Measurements from ENCODE around the gene HVCN1.
"Not testable (repeated sequence)": the region's sequence is repeated elsewhere in the genome, so short reads cannot be mapped to it uniquely, and the experiment has no call there.

HVCN1 gene, protein sequence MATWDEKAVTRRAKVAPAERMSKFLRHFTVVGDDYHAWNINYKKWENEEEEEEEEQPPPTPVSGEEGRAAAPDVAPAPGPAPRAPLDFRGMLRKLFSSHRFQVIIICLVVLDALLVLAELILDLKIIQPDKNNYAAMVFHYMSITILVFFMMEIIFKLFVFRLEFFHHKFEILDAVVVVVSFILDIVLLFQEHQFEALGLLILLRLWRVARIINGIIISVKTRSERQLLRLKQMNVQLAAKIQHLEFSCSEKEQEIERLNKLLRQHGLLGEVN

DNA sequence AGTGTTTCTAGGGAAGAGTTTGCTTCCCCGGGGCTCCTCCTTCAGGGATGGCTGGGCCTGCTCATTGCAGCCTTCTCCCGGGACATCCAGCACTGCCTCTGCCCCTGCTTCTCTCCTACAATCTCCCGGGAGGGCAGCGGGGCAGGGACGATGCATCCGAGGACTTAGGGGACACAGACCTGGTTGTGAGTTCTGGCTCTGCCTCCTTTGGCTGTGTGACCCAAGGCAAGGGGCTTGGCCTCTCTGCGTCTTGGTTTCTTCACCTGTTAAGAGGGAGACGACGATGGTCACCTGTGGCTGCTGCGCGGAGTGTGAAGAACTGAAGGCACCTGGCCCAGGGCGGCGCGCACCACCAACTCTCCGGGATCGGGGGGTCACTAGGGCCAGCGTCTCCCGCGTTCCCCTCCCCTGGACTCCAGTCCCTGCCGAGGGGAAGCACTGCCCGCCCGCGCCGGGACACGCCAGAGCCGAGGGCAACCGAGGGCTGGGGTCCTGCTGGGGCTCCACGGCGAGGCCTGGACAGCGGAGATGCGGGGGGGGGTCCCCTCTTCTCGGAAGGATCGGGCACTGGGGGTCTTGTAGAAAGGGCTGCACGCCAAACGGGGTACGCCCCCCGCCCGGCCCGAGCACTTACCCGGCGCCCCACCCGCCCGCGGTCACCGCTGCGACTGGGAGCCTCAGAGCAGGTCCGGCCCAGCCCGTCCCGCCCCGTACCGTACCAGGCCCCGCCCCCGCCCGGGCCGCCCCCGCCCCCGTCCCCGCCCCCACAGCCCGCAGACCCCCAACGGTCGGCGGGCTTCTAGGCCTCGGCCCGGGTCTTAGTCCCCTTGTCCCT is at the start of gene HVCN1:
TSS of gene HVCN1 (minus strand) at position 670 of the 835 bp plus-strand sequence. CDS start 5,870 bp downstream, outside the sequence.
- H3K4me1 Mint-ChIP-seq, result peaks cover 62% of the 10 kb centered on the region
- peaks cover 27% of the 10 kb centered on the region for H3K36me3 Mint-ChIP-seq
- H3K9me3 Mint-ChIP-seq, result no peaks in the 10 kb centered on the region
- H3K27ac Mint-ChIP-seq, result peak within 1 kb of the TSS; percentile 94
- peak within 1 kb of the TSS; percentile 83 for H3K4me3 Mint-ChIP-seq
- peak; percentile 78 for DNase-seq
- CTCF ChIA-PET, result no interaction called here
- peaks cover 16% of the 10 kb centered on the region for H3K27me3 Mint-ChIP-seq

DNA sequence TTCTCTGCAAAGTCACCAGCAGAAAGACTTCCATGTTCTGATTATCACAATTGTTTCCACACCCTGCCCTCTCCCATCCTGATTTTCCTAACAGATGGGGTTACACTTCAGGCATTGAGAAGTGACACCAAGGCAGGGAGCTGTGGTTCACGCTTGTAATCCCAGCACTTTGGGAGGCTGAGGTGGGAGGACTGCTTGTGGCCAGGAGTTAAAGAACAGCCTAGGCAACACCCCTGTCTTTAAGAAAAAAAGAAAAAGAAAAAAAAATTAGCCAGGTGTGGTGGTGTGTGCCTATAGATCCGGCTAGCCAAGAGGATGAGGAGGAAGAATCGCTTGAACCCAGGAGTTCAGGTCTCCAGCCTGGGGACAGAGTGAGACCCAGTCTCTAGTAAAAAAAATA is 48.6 kb upstream of the HVCN1 start:
- peak overlapping the region; percentile 82 for H3K27ac Mint-ChIP-seq
- H3K9me3 Mint-ChIP-seq, result no peaks in the 10 kb centered on the region
- CTCF ChIA-PET, result no interaction called here
- H3K4me1 Mint-ChIP-seq, result peaks cover 66% of the 10 kb centered on the region
- H3K27me3 Mint-ChIP-seq, result no peaks in the 10 kb centered on the region
- H3K4me3 Mint-ChIP-seq, result peak overlapping the region; percentile 28
- DNase-seq, result no peak
- H3K36me3 Mint-ChIP-seq, result peaks cover 45% of the 10 kb centered on the region

DNA sequence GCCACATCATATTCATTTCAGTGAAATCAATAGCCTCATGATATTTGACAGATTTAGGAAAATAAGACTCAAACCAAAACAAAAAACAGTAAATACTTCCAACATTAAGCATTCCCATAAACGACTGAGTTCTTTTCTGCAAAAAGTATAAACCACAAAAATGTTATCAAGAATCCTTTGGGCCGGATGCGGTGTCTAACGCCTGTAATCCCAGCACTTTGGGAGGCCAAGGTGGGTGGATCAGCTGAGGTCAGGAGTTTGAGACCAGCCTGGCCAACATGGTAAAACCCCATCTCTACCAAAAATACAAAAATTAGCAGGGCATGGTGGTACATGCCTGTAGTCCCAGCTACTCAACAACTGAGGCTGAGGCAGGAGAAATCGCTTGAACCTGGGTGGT is 48.1 kb upstream of the HVCN1 start:
- CTCF ChIA-PET, H3K27ac Mint-ChIP-seq, DNase-seq, H3K27me3 Mint-ChIP-seq, H3K4me3 Mint-ChIP-seq, H3K9me3 Mint-ChIP-seq: not testable (repeated sequence)
- peaks cover 49% of the 10 kb centered on the region for H3K36me3 Mint-ChIP-seq
- H3K4me1 Mint-ChIP-seq, result peaks cover 71% of the 10 kb centered on the region

DNA sequence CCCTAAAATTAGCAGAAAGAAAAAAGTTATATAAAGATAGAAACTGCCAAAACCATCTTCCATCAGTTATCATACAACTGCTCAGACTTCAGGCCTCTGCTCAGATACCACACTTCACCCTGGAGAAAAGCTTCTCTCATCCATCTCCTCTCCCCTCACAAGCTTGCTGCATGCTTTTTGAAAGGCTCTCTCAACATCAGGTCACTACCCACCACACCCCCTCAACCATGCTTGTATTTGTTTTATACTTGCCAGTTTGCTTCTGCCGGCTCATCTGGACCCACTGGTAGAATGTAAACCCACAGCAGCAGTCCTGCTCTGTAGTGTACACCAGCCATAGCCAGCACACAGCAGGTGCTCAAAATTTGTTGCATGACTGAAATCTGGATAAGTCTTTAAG is 45.0 kb upstream of the HVCN1 start:
- no peak for DNase-seq
- CTCF ChIA-PET, result interaction anchor here (1.4 kb wide), 1 partner anchor 88 kb away, joined by 5 read pairs; no protein-coding TSS in a partner anchor
- Mint-ChIP-seq H3K27me3 (no peaks in the 10 kb centered on the region), H3K9me3 (no peaks in the 10 kb centered on the region), H3K27ac (peak overlapping the region; percentile 33), H3K4me1 (peaks cover 65% of the 10 kb centered on the region), H3K4me3 (no peak overlapping the region), H3K36me3 (peaks cover 57% of the 10 kb centered on the region)

DNA sequence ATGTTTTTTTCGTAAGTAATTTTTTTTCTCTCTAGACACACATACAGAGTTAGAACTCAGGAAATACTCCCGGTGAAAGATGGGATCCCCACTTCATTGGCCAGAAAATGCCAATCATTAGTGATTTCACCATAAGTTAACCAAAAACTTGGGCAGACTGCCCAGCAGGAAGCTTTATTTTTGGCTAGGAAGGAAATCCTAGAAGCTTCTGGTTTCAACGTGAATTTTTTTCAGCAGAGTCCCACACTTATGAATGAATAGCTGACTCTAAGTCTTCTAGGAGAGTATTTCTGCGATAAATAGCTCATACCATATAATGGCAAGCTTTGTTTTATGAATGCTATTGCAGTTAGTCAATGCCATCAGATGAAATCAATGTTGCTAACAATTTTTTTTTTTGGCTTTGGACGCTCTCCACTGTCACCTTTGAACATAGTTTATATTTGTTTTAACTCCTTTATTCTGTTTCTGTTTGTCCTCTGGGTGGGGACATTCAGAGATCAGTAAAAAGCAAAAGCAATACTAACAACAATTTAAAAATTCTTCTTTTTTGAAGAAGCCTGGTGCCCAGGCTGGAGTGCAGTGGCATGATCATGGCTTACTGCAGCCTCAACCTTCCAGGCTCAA is 44.3 kb upstream of the HVCN1 start:
- no peaks in the 10 kb centered on the region for H3K9me3 Mint-ChIP-seq
- no peak for DNase-seq
- H3K4me3 Mint-ChIP-seq, result no peak overlapping the region
- peaks cover 56% of the 10 kb centered on the region for H3K36me3 Mint-ChIP-seq
- no peaks in the 10 kb centered on the region for H3K27me3 Mint-ChIP-seq
- CTCF ChIA-PET, result interaction anchor here (1.4 kb wide), 1 partner anchor 89 kb away, joined by 5 read pairs; no protein-coding TSS in a partner anchor
- H3K4me1 Mint-ChIP-seq, result peaks cover 63% of the 10 kb centered on the region
- no peak overlapping the region for H3K27ac Mint-ChIP-seq

DNA sequence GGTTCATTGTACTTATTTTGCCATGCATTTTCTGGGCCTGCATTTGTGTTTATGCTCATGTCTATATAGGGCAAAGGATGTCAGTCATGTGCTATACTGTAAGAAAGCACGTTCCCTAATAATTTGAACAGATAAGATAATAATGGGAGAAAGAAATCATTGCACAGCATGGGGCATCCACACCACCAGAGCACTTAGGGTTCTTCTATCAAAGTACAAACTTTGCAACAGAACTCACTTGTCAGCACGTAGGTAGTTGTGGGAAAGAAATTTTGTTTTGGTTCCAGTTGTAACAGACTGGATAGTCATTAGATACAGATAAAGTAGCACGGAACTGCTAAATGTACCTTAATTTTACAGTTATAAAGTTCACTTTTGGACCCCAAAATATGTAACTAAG is 43.7 kb upstream of the HVCN1 start:
- H3K9me3 Mint-ChIP-seq, result no peaks in the 10 kb centered on the region
- CTCF ChIA-PET, result interaction anchor here (1.4 kb wide), 1 partner anchor 90 kb away, joined by 5 read pairs; no protein-coding TSS in a partner anchor
- DNase-seq, result no peak
- H3K27me3 Mint-ChIP-seq, result no peaks in the 10 kb centered on the region
- no peak overlapping the region for H3K27ac Mint-ChIP-seq
- no peak overlapping the region for H3K4me3 Mint-ChIP-seq
- H3K4me1 Mint-ChIP-seq, result peaks cover 62% of the 10 kb centered on the region
- peaks cover 59% of the 10 kb centered on the region for H3K36me3 Mint-ChIP-seq

DNA sequence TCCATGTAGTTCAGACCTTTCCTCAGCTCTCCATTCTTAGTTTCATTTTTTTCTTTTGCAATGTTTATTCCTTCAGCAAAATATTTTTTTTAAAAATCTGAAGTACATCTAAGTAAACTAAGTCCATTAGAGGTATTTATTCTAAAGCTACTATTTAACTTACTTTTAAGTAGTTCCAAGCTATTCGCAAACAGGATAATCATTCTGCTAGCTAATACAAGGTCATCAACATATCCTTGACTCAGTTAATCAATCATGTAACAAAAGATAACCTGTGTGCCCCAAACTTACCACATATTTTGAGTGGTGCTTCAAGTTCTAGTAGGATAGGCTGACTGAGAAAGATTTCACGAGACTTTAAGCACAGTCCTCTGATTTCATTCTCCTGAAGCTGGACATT is 42.6 kb upstream of the HVCN1 start:
- Mint-ChIP-seq H3K27me3 (no peaks in the 10 kb centered on the region), H3K4me1 (peaks cover 57% of the 10 kb centered on the region), H3K9me3 (no peaks in the 10 kb centered on the region), H3K27ac (no peak overlapping the region), H3K4me3 (no peak overlapping the region), H3K36me3 (peaks cover 66% of the 10 kb centered on the region)
- DNase-seq, result no peak
- CTCF ChIA-PET, result interaction anchor here (0.7 to 1.2 kb wide), 3 partner anchors 27 to 157 kb away, joined by 3 to 4 read pairs (median 3); no protein-coding TSS in a partner anchor

DNA sequence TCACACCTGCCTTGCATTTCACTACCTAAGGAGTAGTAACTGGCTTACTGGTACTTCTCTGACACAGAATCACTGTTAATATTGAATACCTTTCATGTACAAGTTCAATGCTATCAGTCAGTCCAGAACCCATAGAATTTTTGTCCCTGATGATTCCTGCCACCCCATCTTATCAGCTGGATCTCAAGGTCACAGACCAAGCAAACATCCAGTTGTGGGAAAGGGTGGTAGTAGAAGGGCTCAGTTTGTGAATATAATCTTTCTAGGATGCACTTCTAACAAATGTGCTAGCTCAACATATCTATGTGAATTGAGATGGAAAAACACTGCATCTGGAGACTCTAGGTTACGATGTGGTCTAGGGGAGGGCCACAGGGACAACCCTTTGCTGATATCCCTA is 39.7 kb upstream of the HVCN1 start:
- peaks cover 69% of the 10 kb centered on the region for H3K36me3 Mint-ChIP-seq
- no peaks in the 10 kb centered on the region for H3K27me3 Mint-ChIP-seq
- no peak overlapping the region for H3K27ac Mint-ChIP-seq
- peaks cover 43% of the 10 kb centered on the region for H3K4me1 Mint-ChIP-seq
- no peak overlapping the region for H3K4me3 Mint-ChIP-seq
- CTCF ChIA-PET, result no interaction called here
- DNase-seq, result no peak
- no peaks in the 10 kb centered on the region for H3K9me3 Mint-ChIP-seq

DNA sequence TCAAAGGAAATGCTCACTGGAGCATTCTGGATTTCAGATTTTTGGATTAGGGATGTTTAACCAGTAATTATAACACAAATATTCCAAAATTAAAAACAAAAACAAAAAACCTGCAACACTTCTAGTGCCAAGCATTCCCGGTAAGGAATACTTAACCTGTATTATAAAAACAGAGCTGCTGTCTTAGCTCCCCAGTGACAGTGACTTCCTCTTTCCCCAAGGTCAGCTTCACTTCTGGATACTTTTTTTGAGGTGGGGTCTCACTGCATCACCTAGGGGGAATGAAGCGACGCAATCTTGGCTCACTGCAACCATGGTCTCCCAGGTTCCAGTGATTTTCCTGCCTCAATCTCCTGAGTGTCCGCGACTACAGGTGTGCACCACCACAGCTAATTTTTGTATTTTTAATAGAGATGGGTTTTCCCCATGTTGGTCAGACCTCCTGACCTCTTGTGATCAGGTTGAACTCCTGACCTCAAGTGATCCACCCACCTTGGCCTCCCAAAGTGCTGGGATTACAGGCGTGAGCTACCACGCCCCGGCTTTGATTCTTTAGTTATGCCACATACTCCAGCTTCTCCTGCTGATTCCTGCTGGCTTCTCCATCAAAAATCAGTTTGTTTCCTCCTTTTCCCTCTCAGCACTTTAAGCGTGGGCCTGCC is 37.9 kb upstream of the HVCN1 start:
- H3K27me3 Mint-ChIP-seq, result no peaks in the 10 kb centered on the region
- peaks cover 69% of the 10 kb centered on the region for H3K36me3 Mint-ChIP-seq
- no peak overlapping the region for H3K4me3 Mint-ChIP-seq
- DNase-seq, result no peak
- H3K4me1 Mint-ChIP-seq, result peaks cover 27% of the 10 kb centered on the region
- H3K9me3 Mint-ChIP-seq, result no peaks in the 10 kb centered on the region
- CTCF ChIA-PET, result no interaction called here
- no peak overlapping the region for H3K27ac Mint-ChIP-seq

DNA sequence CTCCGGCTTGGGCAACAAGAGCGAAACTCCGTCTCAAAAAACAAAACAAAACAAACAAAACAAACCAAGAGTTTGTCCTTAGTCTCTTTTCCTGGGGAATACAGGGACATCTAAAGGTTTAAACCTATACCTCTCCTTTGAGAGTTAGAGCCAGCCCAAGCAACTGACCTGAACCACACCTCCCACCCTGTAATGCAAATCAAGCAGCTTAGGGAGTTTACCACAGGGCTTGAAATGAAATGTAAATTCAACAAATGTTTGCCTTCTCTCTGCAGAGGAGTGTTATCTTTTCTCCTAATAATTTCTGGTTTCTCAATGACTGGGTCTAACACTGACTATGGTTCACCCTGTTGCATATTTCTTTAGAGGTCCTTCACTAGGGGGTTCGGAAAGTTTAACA is 37.1 kb upstream of the HVCN1 start:
- no peaks in the 10 kb centered on the region for H3K27me3 Mint-ChIP-seq
- H3K27ac Mint-ChIP-seq, result no peak overlapping the region
- CTCF ChIA-PET, result no interaction called here
- no peaks in the 10 kb centered on the region for H3K9me3 Mint-ChIP-seq
- H3K4me3 Mint-ChIP-seq, result no peak overlapping the region
- peaks cover 71% of the 10 kb centered on the region for H3K36me3 Mint-ChIP-seq
- H3K4me1 Mint-ChIP-seq, result peaks cover 20% of the 10 kb centered on the region
- no peak for DNase-seq

DNA sequence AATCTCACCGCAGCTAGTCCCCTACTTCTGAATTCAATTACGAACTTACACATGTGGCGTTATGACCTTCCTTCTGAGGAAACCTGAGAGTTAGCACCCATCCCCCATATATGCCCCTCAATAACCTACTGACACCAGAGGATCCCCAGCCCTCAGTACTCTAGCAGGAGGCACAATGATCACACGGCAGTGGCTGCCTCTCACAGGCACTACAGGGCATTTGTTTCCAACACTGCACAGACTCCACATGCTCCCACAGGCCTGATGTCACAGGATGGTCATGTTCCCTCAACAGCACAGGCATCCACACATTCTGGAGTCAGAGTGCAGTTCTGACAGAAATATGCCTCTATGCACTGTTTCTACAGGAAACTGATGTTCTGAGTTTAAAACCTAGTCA is 36.4 kb upstream of the HVCN1 start:
- peaks cover 18% of the 10 kb centered on the region for H3K4me1 Mint-ChIP-seq
- no peak overlapping the region for H3K27ac Mint-ChIP-seq
- peaks cover 69% of the 10 kb centered on the region for H3K36me3 Mint-ChIP-seq
- no peaks in the 10 kb centered on the region for H3K27me3 Mint-ChIP-seq
- DNase-seq, result no peak
- no peak overlapping the region for H3K4me3 Mint-ChIP-seq
- CTCF ChIA-PET, result no interaction called here
- H3K9me3 Mint-ChIP-seq, result no peaks in the 10 kb centered on the region

DNA sequence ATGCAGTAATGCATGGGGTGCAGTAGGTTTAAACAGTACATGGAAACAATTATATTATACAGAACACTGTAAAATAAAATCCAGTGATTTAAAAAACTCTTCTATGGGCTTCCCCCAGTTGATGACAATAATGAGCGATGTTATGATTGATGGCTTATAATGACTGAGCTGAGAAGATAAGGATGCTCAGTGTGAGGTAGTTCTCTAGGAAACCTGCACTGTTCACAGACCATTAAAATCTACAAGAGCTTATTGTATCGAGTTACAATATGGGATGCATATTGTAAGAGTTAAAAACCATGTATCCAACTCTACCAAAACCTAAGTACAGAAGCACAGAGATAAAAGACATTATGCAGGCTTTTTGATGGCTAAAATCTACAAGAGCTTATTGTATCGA is 34.0 kb upstream of the HVCN1 start:
- not testable (repeated sequence) for H3K27ac Mint-ChIP-seq, H3K9me3 Mint-ChIP-seq, DNase-seq, H3K4me3 Mint-ChIP-seq, H3K27me3 Mint-ChIP-seq
- CTCF ChIA-PET, result interaction anchor here (1.4 kb wide), 1 partner anchor 195 kb away, joined by 3 read pairs; no protein-coding TSS in a partner anchor
- Mint-ChIP-seq H3K4me1 (peaks cover 11% of the 10 kb centered on the region), H3K36me3 (peaks cover 76% of the 10 kb centered on the region)

DNA sequence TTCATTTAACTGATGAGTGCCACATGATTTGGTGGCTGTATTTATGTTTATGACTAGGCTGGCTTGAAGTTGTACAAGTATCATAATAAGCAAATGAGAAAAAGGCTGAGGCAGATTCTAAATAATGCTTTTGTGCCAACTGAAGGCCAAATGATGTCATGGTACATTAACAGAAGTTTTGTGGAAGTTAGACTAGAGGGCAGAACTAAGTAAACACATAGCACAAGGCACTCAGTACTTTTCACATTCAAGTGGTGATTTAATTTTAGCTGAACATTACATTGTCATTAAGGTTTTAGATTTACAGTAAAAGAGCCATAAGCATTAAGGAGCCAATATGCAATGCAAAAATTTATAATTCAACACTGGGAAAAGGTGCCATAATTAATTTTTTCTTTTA is 32.7 kb upstream of the HVCN1 start:
- Mint-ChIP-seq H3K4me3 (no peak overlapping the region), H3K4me1 (peaks cover 4% of the 10 kb centered on the region), H3K27me3 (no peaks in the 10 kb centered on the region), H3K36me3 (peaks cover 79% of the 10 kb centered on the region), H3K9me3 (no peaks in the 10 kb centered on the region), H3K27ac (no peak overlapping the region)
- CTCF ChIA-PET, result no interaction called here
- DNase-seq, result no peak

DNA sequence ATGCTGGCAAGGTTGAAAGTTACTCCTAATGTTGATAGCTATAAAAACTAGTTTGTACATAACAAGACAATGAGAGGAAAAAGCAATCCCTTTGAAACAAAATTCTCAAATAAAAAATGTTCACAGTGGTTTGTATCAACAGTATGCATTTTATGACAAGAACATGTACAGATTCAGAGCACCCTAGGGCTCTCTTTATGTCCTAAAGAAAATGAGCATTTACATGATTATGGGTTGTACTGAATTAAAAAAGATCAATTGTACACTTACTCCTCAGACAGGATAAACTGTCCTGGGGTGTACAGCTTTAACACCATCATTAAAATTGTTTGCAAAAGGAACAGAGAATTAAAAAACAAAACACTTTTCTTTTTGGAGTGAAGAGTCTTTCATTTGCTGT is 31.6 kb upstream of the HVCN1 start:
- no peak for DNase-seq
- CTCF ChIA-PET, result no interaction called here
- Mint-ChIP-seq H3K4me3 (no peak overlapping the region), H3K27me3 (no peaks in the 10 kb centered on the region), H3K4me1 (no peaks in the 10 kb centered on the region), H3K27ac (no peak overlapping the region), H3K36me3 (peaks cover 72% of the 10 kb centered on the region), H3K9me3 (no peaks in the 10 kb centered on the region)

All from activated naive CD4-positive, alpha-beta T cell treated with anti-CD3 and anti-CD28 coated beads, Interleukin-2, amount 10 ng/mL, durations not matched to agents 7 days and 5 days (primary cell).